Esophagus muscularis mucosa (tissue), 4 donors: ENCODE results near the gene MAP3K19. TPM values are rescaled to one million over a fixed set of nuclear protein-coding genes. Genes with fewer than 3 reads are reported as not detected.

ENCODE experiments used
- DNase-seq: peaks from one replicate; pipeline ENCODE4 v3.0.0-alpha.2; 2017; ENCODE audit errors: extremely low spot score
- H3K27ac ChIP-seq, 4 donors: fragments of 200-600 bp; sonication (generic); replicated peaks in 1 of 4; 1 replicate in 3 of 4; 2 replicates in 1 of 4; pipeline ENCODE4 v1.5.1; 2016 to 2019; ENCODE audit warnings: mild to moderate bottlenecking in 1 of 4
- H3K27me3 ChIP-seq, 4 donors: fragments of 200-600 bp; sonication (generic); one replicate each; pipeline versions ENCODE4 v1.5.1 to v1.6.0; 2016 to 2019
- H3K36me3 ChIP-seq, 4 donors: fragments of 200-600 bp; sonication (generic); one replicate each; pipeline ENCODE4 v1.5.1; 2016 to 2019
- H3K4me1 ChIP-seq, 4 donors: fragments of 200-600 bp; sonication (generic); one replicate each; pipeline ENCODE4 v1.5.1; 2016 to 2019
- H3K4me3 ChIP-seq, 4 donors: fragments of 200-600 bp; sonication (generic); 1 replicate in 2 of 4; 2 replicates in 2 of 4; pipeline ENCODE4 v1.5.1; 2016 to 2019; ENCODE audit warnings: mild to moderate bottlenecking in 4 of 4, moderate library complexity in 1 of 4
- H3K9me3 ChIP-seq, 4 donors: fragments of 200-600 bp; sonication (generic); 1 replicate in 3 of 4; 2 replicates in 1 of 4; pipeline ENCODE4 v1.5.1; 2016 to 2019
- CTCF ChIP-seq, 3 experiments: fragments of 200-600 bp in 2 of 3; fragments of 450-650 bp in 1 of 3; sonication (generic) in 2 of 3; IDR thresholded peaks; one replicate each; pipeline ENCODE4 v1.5.1; 2017 to 2019; ENCODE audit warnings: antibody characterized with exemption in 3 of 3, mild to moderate bottlenecking in 2 of 3, moderate library complexity in 1 of 3
- EP300 ChIP-seq: sonication (generic); formaldehyde crosslinking; IDR thresholded peaks from one replicate; pipeline ENCODE4 v1.6.1; 2017; ENCODE audit warnings: antibody characterized with exemption
- POLR2A ChIP-seq: fragments of 450-650 bp; IDR thresholded peaks from one replicate; pipeline ENCODE4 v1.6.1; 2017; ENCODE audit warnings: antibody characterized with exemption, moderate library complexity, mild to moderate bottlenecking, low read depth
- POLR2AphosphoS5 ChIP-seq, 2 donors: sonication (generic); formaldehyde crosslinking; IDR thresholded peaks; one replicate each; pipeline ENCODE4 v1.6.1; 2017; ENCODE audit warnings: antibody characterized with exemption in 2 of 2
- whole genome bisulfite sequencing: methylation state at CpG from one replicate; pipeline ENCODE4 v1.1.5; 2018; 5-methylcytosine and 5-hydroxymethylcytosine counted together
- intact Hi-C: fragments of 100-400 bp; cut with DNase I; formaldehyde crosslinking; loops from one replicate; pipeline ENCODE4 v1.15.1; 2023
- total RNA-seq, 4 donors: library from RNA; depleted of rRNA; stranded (reverse); fragments of >200 nt; gene quantifications; one replicate each; pipeline versions ENCODE4 v1.1.0 to v1.2.1, GENCODE V29; 2016

Gene MAP3K19
- total RNA-seq, 4 donors from 2014 or later: not detected

GRCh38 chr2:135010200-135010942, 36.9 kb downstream of the MAP3K19 start:
- H3K27ac ChIP-seq: no peak overlapping the region
- WGBS: 78% methylated on average over 10 of the region's 10 CpGs
- H3K27me3 ChIP-seq: no peaks in the 10 kb centered on the region
- H3K36me3 ChIP-seq: no peaks in the 10 kb centered on the region
- no peak for DNase-seq
- TF ChIP-seq POLR2A (no peak), CTCF (IDR thresholded peaks at IDR 0.05) (no peak), EP300 (no peak), POLR2AphosphoS5 (IDR thresholded peaks at IDR 0.05) (no peak)
- no peaks in the 10 kb centered on the region for H3K9me3 ChIP-seq
- H3K4me1 ChIP-seq: peaks cover 0 to under 1% (median 0%) of the 10 kb centered on the region in 4 donors
- intact Hi-C loops: no loop called here
- H3K4me3 ChIP-seq: no peak overlapping the region

- 95% methylated on average over 1 of the region's 1 CpG for WGBS
- Histone ChIP-seq H3K4me1 (peaks cover 4 to 10% (median 7%) of the 10 kb centered on the region in 4 donors), H3K27ac (no peak overlapping the region), H3K27me3 (peaks cover 0 to 5% (median 0%) of the 10 kb centered on the region in 4 donors), H3K9me3 (no peaks in the 10 kb centered on the region), H3K4me3 (no peak overlapping the region), H3K36me3 (no peaks in the 10 kb centered on the region)
- DNase-seq: no peak
- no peak for TF ChIP-seq POLR2AphosphoS5 (IDR thresholded peaks at IDR 0.05)
- TF ChIP-seq EP300: no peak
- TF ChIP-seq POLR2A: no peak
- TF ChIP-seq CTCF (IDR thresholded peaks at IDR 0.05): no peak
- intact Hi-C loops: no loop called here
Observed at GRCh38 chr2:135009339-135009738, 37.9 kb downstream of the MAP3K19 start.

- WGBS: 57% methylated on average over 3 of the region's 3 CpGs
- Histone ChIP-seq H3K4me1 (peaks cover 8 to 17% (median 12%) of the 10 kb centered on the region in 4 donors), H3K36me3 (no peaks in the 10 kb centered on the region)
Observed at GRCh38 chr2:135005753-135006152, 41.5 kb downstream of the MAP3K19 start.

GRCh38 chr2:135004005-135004746, 43.1 kb downstream of the MAP3K19 start:
- H3K9me3 ChIP-seq: no peaks in the 10 kb centered on the region
- H3K27ac ChIP-seq: no peak overlapping the region
- 6% methylated on average over 17 of the region's 17 CpGs for WGBS
- intact Hi-C loops: loop anchor here (2.0 kb wide), 1 partner anchor 707 kb away; no protein-coding TSS in a partner anchor
- peaks cover 8 to 17% (median 12%) of the 10 kb centered on the region in 4 donors for H3K4me1 ChIP-seq
- TF ChIP-seq POLR2AphosphoS5 (IDR thresholded peaks at IDR 0.05) (peak in 1 of 2 donors; percentile 28), CTCF (IDR thresholded peaks at IDR 0.05) (peak; percentile 85 to 93 (median 86)), POLR2A (no peak), EP300 (no peak)
- no peak for DNase-seq
- H3K4me3 ChIP-seq: peak overlapping the region; percentile 6 to 38 (median 32)
- H3K27me3 ChIP-seq: peaks cover 0 to 5% (median 0%) of the 10 kb centered on the region in 4 donors
- no peaks in the 10 kb centered on the region for H3K36me3 ChIP-seq

More at GRCh38 chr2:135005753-135006152, 41.5 kb downstream of the MAP3K19 start:
- Histone ChIP-seq H3K27ac (no peak overlapping the region), H3K27me3 (peaks cover 0 to 5% (median 0%) of the 10 kb centered on the region in 4 donors), H3K9me3 (no peaks in the 10 kb centered on the region), H3K4me3 (no peak overlapping the region)
- TF ChIP-seq EP300 (no peak), CTCF (IDR thresholded peaks at IDR 0.05) (no peak), POLR2A (no peak), POLR2AphosphoS5 (IDR thresholded peaks at IDR 0.05) (no peak)
- intact Hi-C loops: loop anchor here (2.0 kb wide), 1 partner anchor 705 kb away; no protein-coding TSS in a partner anchor
- no peak for DNase-seq
